GM21515 (cell line): Measurements from ENCODE around the gene MCM3AP.
"Not testable (repeated sequence)": the region's sequence is repeated elsewhere in the genome, so short reads cannot be mapped to it uniquely, and the experiment has no call there.

Experiments used
- ATAC-seq: cut with Tn5 transposase; IDR thresholded peaks from one replicate; pipeline ENCODE4 v1.9.1; 2021; ENCODE audit not compliant: unreplicated experiment

Gene MCM3AP

GRCh38 chr21:46206163-46207005, 79.0 kb downstream of the MCM3AP start:
- ATAC-seq: no peak

DNA sequence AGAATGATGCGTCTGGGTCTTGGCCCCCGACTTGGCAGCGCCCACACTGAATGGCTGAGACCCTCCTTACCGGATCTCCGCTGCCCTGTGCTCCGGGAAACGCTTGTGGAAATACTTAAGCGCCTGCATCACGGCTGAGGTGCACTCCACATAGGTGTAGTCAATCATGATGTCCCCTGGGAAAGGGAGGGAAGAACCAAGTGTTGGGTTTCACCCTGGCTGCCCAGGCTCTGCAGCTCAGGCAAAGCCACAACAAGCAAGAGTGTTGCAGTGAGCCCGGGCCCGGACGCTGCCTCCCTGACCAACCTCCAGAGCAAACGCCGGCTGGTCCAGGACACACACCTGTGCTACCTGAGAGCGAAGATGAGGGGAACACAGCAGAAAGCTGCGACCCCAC, 79.6 kb downstream of the MCM3AP start:
- no peak for ATAC-seq

- ATAC-seq: no peak
Observed at GRCh38 chr21:46205166-46205565, 80.2 kb downstream of the MCM3AP start.

DNA sequence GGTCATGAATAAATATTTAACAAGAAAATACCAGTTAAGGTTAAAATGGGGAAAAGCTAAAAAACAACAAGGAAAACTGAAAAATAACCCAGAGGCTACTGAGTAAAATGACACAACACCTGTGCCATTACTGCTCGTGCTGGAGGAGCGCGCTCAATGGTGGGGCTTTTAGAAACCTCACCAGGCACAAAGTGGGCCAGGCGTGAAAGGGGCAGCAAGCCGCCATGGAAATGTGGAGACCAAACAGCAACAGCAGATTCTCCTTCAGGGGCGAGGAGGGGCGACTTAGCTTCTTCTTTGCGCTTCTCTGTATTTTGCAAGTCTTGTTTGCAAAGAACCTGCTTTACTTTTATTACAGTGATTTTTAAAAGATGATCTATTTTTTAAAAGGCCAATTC, 82.2 kb downstream of the MCM3AP start:
- ATAC-seq: no peak

DNA sequence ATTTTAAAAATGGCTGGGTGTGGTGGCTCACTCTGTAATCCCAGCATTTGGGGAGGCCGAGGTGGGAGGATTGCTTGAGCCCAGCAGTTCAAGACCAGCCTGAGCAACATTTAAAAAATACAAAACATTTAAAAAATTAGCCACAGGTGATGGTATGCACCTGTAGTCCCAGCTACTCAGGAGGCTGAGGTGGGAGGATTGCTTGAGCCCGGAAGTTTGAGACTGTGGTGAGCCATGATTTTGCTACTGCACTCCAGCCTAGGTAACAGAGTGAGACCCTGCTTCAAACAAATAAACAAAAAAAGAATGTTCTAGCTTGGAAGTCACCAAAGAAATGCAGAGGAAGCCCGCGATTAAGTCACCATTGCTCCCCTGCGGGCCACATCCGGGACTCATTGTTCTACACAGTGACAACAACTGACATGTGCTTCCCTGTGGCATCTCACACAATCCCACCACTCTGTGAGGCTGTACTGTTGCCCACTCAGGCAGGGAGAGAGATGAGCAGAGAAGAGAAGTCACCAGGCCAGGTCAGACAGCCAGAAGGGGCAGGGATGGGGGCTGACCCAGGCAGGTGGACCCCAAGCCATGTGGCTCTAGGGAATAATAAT, 82.7 kb downstream of the MCM3AP start:
- no peak for ATAC-seq

DNA sequence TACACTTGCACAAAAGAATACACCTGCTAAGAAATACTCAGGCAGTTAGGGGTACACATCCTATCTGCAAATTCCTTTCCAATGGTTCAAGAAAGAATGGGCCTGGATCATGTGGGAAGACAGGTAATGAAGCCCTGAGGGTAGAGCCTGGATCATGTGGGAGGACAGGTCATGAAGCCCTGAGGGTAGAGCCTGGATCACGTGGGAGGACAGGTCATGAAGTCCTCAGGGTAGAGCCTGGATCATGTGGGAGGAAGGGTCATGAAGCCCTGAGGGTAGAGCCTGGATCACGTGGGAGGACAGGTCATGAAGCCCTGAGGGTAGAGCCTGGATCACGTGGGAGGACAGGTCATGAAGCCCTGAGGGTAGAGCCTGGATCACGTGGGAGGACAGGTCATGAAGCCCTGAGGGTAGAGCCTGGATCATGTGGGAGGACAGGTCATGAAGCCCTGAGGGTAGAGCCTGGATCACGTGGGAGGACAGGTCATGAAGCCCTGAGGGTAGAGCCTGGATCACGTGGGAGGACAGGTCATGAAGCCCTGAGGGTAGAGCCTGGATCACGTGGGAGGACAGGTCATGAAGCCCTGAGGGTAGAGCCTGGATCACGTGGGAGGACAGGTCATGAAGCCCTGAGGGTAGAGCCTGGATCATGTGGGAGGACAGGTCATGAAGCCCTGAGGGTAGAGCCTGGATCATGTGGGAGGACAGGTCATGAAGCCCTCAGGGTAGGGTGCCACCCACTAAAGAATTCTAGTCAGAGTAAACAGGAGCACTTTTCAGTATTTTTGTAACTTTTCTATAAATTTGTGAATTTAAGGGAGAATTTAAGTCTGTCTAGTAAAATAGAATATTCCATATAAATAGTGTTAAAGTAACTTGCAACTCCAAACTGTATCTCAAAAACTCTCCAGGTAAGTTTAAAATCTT, 84.3 kb downstream of the MCM3AP start:
- not testable (repeated sequence) for ATAC-seq

- ATAC-seq: no peak
Observed at GRCh38 chr21:46199436-46200373, 85.7 kb downstream of the MCM3AP start.

DNA sequence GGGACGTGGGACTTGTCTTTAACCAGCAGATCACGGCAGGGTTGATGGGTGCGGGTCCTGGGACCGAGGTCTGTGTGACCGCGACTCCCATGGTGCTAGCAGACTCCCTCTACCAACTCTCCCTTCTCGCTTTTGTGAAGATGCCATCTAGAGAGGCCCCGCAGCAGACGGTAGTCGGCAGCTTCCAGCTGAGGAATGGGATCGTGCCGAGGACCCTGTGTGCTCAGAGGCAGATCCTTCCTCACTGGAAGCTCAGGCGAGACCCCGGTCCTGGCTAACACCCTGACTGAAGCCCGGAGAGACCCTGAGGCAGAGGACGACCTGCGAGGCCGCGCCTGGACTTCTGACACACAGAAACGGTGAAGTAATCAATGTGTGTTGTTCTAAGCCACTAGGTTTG, 88.7 kb downstream of the MCM3AP start:
- no peak for ATAC-seq

GRCh38 chr21:46195595-46196195, 89.7 kb downstream of the MCM3AP start:
- ATAC-seq: no peak

GRCh38 chr21:46194374-46195334, 90.8 kb downstream of the MCM3AP start:
- ATAC-seq: no peak

DNA sequence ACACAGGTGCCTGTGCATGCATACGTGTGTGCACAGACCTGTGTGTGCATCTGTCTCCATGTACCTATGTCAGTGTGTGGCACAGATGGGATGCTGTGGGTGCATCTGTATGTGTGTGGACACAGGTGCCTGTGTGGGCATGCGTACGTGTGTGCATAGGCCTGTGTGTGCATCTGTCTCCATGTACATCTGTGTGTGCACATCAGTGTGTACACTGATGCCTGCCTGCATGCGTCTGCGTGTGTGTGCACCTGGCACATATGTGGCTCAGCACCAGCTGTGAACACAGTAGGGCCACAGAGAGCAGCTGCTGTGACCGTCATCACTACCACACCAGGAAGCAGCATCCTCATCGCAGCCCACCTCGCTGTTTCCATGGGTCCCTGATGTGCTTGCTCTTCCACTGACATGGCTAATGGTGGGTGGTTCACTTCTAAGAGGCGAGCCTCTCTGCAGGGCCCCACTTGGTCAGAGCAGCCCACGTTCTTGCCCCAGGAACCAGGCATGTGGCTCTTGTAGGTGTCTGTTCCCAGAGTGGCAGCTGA, 91.5 kb downstream of the MCM3AP start:
- ATAC-seq: no peak

- ATAC-seq: no peak
Observed at GRCh38 chr21:46191686-46192575, 93.5 kb downstream of the MCM3AP start.

- no peak for ATAC-seq
Observed at GRCh38 chr21:46191257-46191685, 94.1 kb downstream of the MCM3AP start.

DNA sequence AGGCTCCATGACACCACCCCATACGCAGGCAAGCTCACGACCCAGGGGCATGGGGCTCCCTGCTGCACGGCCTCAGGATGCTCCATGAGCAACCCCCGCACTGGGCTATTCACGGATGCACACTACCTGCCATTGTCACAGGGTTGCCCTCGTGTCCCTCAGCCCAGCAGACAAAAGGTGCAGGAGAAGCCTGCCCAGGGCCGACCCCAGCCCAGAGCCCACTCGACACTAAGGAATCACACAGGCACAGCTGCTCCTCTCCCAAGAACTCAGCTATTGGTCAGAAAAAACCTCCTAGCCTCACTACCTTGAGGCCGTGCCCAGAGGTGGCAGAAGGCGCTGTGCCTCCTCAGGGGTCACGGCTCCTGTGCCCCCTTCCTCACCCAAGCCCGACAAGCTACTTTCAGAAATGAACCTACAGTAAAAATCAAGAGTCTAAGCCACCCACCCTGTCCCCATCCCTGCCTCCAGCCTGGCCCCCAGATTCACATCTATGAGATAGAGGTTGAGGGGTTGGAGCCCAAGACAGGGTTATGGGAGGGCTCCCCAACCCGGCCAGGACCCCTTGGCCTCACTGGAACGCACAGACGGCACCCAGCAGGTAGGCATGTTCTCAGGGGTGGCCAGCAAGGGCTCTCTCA, 94.8 kb downstream of the MCM3AP start:
- no peak for ATAC-seq

DNA sequence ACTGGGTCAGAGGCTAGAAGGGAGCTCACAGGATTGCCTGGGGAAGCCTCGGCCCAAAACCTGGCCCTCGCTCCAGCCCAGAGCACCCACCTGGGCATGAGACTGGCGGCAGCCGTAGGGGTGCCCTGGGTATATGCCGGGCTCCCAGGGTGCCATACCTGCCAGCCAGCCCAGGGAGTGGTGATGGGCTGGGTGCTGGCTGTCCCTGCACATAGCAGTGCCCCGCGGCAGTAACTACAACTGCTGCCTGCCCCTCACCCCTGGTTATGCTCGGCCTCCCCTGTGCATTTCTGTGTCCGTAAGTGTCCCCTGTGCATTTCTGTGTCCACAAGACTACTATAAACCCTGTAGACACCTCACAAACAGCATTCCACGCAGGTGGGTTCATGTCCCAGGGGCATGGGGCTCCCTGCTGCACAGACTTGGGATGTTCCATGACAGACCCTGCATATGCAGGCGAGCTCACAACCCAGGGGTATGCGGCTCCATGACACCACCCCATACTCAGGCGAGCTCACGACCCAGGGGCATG, 95.4 kb downstream of the MCM3AP start:
- ATAC-seq: no peak

- ATAC-seq: no peak
Observed at GRCh38 chr21:46189213-46189958, 96.0 kb downstream of the MCM3AP start.
